ENCODE measurements around the gene PSAPL1.

The PSAPL1 gene

GRCh38 chr4:7398104-7398423 lies 36.7 kb downstream of the PSAPL1 start:
- no peak overlapping the region for H3K4me3 ChIP-seq (ENCODE audit: low read depth, low read length)
- DNase-seq (ENCODE audit: low read depth): peak; percentile 60
- TF ChIP-seq CTCF (conservative IDR thresholded peaks at IDR 0.05; ENCODE audit: low read depth, low read length): peak; percentile 23

- DNase-seq (ENCODE audit: low read depth): no peak
- H3K4me3 ChIP-seq (ENCODE audit: low read depth, low read length): no peak overlapping the region
- no peak for TF ChIP-seq CTCF (conservative IDR thresholded peaks at IDR 0.05; ENCODE audit: low read depth, low read length)
Measured at GRCh38 chr4:7397206-7398103, 37.3 kb downstream of the PSAPL1 start.

GRCh38 chr4:7396186-7396910 lies 38.4 kb downstream of the PSAPL1 start:
- H3K4me3 ChIP-seq (ENCODE audit: low read depth, low read length): no peak overlapping the region
- no peak for DNase-seq (ENCODE audit: low read depth)
- no peak for TF ChIP-seq CTCF (conservative IDR thresholded peaks at IDR 0.05; ENCODE audit: low read depth, low read length)

- DNase-seq (ENCODE audit: low read depth): no peak
- no peak overlapping the region for H3K4me3 ChIP-seq (ENCODE audit: low read depth, low read length)
- TF ChIP-seq CTCF (conservative IDR thresholded peaks at IDR 0.05; ENCODE audit: low read depth, low read length): no peak
Measured at GRCh38 chr4:7395645-7396044, 39.1 kb downstream of the PSAPL1 start.

- no peak overlapping the region for H3K4me3 ChIP-seq (ENCODE audit: low read depth, low read length)
- no peak for DNase-seq (ENCODE audit: low read depth)
- TF ChIP-seq CTCF (conservative IDR thresholded peaks at IDR 0.05; ENCODE audit: low read depth, low read length): no peak
Measured at GRCh38 chr4:7394681-7395451, 39.9 kb downstream of the PSAPL1 start.

GRCh38 chr4:7393601-7394575 lies 40.8 kb downstream of the PSAPL1 start:
- no peak for TF ChIP-seq CTCF (conservative IDR thresholded peaks at IDR 0.05; ENCODE audit: low read depth, low read length)
- no peak for DNase-seq (ENCODE audit: low read depth)

More at GRCh38 chr4:7393601-7394575, 40.8 kb downstream of the PSAPL1 start:
- no peak overlapping the region for H3K4me3 ChIP-seq (ENCODE audit: low read depth, low read length)

All from choroid plexus epithelial cell (primary cell).